ENCODE data around the gene SCP2D1.

DNA sequence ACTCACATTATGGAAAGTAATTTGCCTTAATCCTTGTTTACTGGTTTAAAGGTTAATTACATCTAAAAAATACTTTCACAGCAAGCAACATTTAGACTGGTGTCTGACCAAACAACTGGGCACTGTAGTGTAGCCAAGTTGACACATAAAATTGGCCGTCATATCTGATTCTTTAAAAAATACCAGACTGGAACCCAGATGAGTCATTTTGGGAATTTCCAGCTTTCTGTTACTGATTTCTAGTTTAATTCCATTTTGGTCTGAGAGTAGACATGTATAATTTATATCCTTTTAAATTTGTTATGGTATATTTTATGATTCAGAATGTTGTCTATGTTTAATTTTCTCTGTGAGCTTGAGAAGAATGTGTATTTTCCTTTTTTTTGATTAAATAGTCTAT lies 44.1 kb downstream of the SCP2D1 start:
- no peak for TF ChIP-seq POLR2A (conservative IDR thresholded peaks at IDR 0.05)
- TF ChIP-seq, protein P1, sequence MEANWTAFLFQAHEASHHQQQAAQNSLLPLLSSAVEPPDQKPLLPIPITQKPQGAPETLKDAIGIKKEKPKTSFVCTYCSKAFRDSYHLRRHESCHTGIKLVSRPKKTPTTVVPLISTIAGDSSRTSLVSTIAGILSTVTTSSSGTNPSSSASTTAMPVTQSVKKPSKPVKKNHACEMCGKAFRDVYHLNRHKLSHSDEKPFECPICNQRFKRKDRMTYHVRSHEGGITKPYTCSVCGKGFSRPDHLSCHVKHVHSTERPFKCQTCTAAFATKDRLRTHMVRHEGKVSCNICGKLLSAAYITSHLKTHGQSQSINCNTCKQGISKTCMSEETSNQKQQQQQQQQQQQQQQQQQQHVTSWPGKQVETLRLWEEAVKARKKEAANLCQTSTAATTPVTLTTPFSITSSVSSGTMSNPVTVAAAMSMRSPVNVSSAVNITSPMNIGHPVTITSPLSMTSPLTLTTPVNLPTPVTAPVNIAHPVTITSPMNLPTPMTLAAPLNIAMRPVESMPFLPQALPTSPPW (CRISPR knock-in tag; IDR thresholded peaks at IDR 0.05): no peak
- no peak for TF ChIP-seq ZNF12 (CRISPR knock-in tag; IDR thresholded peaks at IDR 0.05)
- TF ChIP-seq, protein P2, sequence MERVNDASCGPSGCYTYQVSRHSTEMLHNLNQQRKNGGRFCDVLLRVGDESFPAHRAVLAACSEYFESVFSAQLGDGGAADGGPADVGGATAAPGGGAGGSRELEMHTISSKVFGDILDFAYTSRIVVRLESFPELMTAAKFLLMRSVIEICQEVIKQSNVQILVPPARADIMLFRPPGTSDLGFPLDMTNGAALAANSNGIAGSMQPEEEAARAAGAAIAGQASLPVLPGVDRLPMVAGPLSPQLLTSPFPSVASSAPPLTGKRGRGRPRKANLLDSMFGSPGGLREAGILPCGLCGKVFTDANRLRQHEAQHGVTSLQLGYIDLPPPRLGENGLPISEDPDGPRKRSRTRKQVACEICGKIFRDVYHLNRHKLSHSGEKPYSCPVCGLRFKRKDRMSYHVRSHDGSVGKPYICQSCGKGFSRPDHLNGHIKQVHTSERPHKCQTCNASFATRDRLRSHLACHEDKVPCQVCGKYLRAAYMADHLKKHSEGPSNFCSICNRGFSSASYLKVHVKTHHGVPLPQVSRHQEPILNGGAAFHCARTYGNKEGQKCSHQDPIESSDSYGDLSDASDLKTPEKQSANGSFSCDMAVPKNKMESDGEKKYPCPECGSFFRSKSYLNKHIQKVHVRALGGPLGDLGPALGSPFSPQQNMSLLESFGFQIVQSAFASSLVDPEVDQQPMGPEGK (CRISPR knock-in tag; IDR thresholded peaks at IDR 0.05; ENCODE audit: borderline replicate concordance): no peak

Data from K562 (cell line).